HL-60 (cell line): ENCODE results near the gene ANXA2.

Source experiments
- POLR2AphosphoS5 ChIP-seq: IDR thresholded peaks from 2 replicates; pipeline ENCODE4 v1.6.1; 2012; ENCODE audit warnings: low read depth
- TF ChIP-seq, protein P1 (sequence below): IDR thresholded peaks from one replicate; pipeline ENCODE4 v1.5.1; 2011; ENCODE audit warnings: low read length, control low read depth, inconsistent platforms; ENCODE audit not compliant: insufficient read depth

DNA sequence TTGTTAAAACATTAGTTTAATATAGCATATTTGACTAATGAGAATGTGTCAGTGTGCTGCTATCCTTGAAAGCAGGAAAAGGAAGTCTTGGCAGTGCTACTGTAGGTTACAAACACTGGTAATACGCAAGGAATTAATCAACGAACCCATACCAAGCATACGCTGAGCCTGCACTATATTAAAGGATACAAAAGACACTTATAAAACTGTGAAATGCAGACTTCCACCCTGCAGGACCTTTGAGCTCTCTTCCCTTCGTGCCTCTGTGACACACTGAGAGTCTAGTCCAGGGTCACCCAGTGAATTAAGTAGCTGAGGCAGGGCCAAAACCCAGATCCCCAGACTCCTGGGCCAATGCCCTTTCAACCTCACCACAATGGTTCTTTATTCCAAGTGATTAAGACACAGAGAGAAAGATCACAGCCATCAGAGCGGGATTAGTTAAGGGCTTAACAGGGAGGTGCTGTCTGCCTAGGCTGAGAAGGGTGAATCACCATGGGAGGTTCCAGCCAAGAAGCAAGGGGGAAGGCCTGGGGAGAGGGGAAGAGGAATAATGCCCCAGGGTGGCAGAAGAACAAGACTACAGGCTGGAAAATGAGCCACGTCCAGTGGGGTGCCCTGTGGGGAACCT is 6.8 kb downstream of the ANXA2 start:
- TF ChIP-seq, protein P1, sequence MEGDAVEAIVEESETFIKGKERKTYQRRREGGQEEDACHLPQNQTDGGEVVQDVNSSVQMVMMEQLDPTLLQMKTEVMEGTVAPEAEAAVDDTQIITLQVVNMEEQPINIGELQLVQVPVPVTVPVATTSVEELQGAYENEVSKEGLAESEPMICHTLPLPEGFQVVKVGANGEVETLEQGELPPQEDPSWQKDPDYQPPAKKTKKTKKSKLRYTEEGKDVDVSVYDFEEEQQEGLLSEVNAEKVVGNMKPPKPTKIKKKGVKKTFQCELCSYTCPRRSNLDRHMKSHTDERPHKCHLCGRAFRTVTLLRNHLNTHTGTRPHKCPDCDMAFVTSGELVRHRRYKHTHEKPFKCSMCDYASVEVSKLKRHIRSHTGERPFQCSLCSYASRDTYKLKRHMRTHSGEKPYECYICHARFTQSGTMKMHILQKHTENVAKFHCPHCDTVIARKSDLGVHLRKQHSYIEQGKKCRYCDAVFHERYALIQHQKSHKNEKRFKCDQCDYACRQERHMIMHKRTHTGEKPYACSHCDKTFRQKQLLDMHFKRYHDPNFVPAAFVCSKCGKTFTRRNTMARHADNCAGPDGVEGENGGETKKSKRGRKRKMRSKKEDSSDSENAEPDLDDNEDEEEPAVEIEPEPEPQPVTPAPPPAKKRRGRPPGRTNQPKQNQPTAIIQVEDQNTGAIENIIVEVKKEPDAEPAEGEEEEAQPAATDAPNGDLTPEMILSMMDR = no peak
- TF ChIP-seq POLR2AphosphoS5 = no peak
